ENCODE results near the gene BYSL. TPM values are rescaled to one million over a fixed set of nuclear protein-coding genes. Genes with fewer than 3 reads are reported as not detected.

Gene BYSL
- total and polyA plus RNA-seq, 2 experiments from 2014 or later, result 30.7 to 32.6 TPM

DNA sequence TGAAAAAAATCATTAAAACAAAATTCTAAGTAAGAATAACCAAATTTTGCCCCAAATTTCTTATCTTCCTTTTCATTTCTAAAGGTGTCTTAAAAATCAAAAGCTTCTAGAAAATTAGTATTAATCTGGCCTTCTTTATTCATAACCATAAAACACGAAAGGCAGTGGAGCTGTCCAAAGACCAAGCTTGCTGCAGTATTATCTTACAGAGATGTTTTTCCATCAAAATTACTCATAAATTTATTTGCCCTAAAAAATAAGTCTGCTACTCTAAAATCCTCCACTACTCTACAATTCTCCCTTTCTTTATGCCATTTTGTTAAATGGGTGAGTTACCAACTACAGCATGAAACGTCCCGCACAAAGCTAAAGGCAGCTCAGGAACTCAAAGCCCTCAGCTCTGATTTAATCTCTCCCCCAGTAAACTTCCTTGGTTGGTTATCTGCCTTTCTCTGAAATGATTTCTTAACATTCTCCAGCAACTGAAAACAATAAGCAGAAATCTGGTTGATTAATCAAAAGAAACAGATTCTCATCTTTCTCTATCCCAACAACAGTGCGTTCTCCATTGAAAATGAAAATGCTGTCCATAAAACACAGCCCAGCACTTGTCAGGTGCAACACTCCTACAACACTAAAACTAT is 28.3 kb upstream of the BYSL start:
- Histone ChIP-seq H3K9me3 (ENCODE audit: low read depth) (no peaks in the 10 kb centered on the region), H3K36me3 (no peaks in the 10 kb centered on the region), H3K4me3 (no peak overlapping the region), H3K27me3 (no peaks in the 10 kb centered on the region), H3K27ac (no peak overlapping the region), H3K4me1 (ENCODE audit: low read depth) (peaks cover 15% of the 10 kb centered on the region)
- TF ChIP-seq, protein P1, sequence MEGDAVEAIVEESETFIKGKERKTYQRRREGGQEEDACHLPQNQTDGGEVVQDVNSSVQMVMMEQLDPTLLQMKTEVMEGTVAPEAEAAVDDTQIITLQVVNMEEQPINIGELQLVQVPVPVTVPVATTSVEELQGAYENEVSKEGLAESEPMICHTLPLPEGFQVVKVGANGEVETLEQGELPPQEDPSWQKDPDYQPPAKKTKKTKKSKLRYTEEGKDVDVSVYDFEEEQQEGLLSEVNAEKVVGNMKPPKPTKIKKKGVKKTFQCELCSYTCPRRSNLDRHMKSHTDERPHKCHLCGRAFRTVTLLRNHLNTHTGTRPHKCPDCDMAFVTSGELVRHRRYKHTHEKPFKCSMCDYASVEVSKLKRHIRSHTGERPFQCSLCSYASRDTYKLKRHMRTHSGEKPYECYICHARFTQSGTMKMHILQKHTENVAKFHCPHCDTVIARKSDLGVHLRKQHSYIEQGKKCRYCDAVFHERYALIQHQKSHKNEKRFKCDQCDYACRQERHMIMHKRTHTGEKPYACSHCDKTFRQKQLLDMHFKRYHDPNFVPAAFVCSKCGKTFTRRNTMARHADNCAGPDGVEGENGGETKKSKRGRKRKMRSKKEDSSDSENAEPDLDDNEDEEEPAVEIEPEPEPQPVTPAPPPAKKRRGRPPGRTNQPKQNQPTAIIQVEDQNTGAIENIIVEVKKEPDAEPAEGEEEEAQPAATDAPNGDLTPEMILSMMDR (IDR thresholded peaks at IDR 0.05; ENCODE audit: low read depth, low read length), result no peak
- no peak for DNase-seq (ENCODE audit: low read depth in 1 of 2, low spot score in 1 of 2)

DNA sequence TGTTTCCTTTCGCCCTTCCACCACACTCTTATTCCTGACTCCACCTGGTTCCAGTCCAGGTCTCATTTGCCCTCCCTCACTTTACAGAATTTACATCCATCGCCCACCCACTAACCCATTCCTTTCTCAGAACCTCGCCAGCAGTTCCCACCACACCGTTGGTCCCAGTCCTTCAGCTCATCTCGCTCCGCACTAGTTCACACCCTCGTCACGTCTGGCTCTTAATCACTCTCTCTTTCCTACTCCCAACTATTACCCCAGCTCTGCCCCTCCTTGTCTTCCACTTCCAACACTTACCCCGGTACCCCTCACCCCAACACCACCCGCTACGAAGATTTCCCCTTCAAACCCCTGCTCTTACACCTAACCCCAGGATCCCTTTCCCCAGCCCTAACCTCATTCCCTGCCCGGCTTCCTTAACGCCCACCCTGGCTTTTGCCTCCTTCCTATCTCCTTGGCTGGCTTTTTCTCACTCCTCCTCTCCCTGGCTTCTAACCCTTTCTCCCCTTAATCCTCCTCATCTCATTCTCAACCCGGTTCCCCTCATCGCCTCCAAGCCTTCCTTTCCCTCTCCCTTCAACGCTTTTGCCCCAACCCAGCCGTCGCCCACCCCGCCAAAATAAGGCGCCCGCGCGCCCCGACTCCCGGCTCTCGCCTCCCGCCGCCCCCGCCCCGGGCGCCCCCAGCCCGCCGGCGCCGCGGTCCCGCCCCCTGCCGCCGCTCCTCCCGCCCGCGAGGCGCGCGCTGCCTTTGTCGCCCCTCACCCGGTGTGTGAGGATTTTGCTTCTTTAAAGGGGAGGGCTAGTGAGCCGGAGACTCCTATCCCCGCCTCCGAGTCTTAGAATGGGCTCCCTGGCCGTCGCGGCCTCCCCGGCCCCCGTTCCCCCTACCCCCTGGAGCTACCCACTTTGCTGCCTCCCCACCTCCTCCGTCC is 26.7 kb upstream of the BYSL start:
- peak overlapping the region; percentile 68 for H3K4me3 ChIP-seq
- no peaks in the 10 kb centered on the region for H3K27me3 ChIP-seq
- peak overlapping the region; percentile 90 for H3K27ac ChIP-seq
- no peaks in the 10 kb centered on the region for H3K36me3 ChIP-seq
- H3K9me3 ChIP-seq (ENCODE audit: low read depth), result no peaks in the 10 kb centered on the region
- TF ChIP-seq, protein P1 (IDR thresholded peaks at IDR 0.05; ENCODE audit: low read depth, low read length), result no peak
- peaks cover 15% of the 10 kb centered on the region for H3K4me1 ChIP-seq (ENCODE audit: low read depth)
- DNase-seq (ENCODE audit: low read depth in 1 of 2, low spot score in 1 of 2), result peak; percentile 19 to 25

DNA sequence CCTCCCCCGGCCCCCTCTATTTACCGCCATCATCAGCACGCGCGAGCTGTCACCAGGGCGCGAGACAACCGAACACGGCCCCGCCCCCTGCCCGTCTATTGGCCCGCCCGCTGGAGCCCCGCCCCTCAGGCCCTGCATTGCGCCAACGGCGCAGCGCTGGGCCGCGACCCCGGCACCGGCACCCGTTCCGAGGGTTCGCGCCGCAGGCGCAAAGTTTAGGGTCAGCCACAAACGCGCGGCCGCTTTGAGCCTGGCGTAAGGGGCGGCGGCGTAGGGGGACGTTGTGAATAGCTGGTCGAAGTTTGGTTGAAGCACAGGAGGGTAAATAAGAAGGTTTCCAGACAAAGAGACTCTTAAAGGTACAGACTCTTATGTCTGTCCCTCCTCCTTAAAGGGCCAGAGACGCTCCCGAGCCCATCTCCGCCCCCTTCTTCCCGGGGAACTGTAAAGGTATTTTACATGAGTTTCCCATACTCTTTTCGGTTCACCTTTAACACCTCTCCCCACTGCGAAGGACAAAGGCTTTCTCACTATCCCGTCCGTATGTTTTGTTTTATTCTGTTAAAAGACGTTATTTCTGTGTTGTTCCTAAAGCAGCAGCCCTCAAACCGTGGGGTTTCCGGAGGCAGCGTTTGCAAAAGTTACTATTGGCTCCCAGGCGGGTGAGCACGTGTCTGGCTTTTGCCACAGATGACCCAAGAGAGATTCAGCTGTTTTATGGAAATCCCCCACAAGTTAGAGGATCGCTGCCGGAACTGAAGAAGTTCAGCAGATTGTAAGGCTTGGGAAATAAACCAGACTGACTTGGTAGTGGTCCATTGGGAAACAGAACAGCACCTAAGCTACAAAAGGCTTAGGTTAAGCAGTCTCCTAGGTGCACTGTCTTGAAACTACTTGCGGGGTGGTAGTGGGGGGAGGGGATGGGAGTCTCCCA is 25.7 kb upstream of the BYSL start, which contains the start of gene USP49:
Gene USP49 (minus strand): TSS at position 76 of the 934 bp plus-strand sequence. CDS start 88,392 bp downstream, outside the sequence.
- Histone ChIP-seq H3K4me1 (ENCODE audit: low read depth) (peaks cover 15% of the 10 kb centered on the region), H3K36me3 (no peaks in the 10 kb centered on the region), H3K27me3 (no peaks in the 10 kb centered on the region), H3K9me3 (ENCODE audit: low read depth) (no peaks in the 10 kb centered on the region), H3K27ac (peak within 1 kb of the TSS; percentile 90), H3K4me3 (peak within 1 kb of the TSS; percentile 68)
- TF ChIP-seq, protein P1 (IDR thresholded peaks at IDR 0.05; ENCODE audit: low read depth, low read length), result no peak
- peak; percentile 92 to 96 for DNase-seq (ENCODE audit: low read depth in 1 of 2, low spot score in 1 of 2)

DNA sequence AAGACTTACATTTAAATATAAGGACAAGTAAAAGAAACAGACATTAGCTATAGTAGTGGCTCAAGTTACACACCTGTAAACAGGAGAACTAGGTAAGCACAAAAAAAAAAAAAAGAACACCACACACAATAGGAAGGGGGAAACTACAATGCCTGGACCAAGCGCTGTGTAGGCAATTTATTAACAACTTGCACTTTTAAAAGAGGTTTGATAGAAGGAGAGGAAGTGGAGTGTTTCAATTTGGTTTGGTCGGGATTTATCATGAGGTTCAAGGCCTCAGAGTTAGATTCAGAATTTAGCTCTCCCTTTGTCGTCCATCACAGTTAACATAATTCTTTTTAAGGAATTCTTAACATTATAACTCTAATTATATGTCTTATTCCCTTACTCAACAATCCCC is 25.0 kb upstream of the BYSL start:
- TF ChIP-seq, protein P1 (IDR thresholded peaks at IDR 0.05; ENCODE audit: low read depth, low read length), result no peak

DNA sequence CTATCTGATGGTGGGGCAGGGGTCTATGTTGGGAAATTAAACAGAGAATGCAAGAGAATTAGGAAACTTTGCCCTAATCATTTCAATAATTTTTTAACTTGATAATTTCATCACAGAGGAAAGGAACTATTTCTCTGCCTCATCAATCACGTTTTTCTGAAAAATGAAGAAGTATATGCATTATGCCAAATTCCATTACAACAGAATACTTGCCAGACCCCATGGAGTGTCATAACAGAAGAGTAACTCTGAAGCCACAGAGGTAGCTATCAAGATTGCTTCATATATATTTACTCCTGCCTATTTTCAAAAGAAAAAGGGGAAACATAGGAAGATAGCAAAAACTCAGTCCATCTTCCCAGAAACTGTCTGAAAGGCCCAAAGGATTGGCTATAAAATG is 20.4 kb upstream of the BYSL start:
- peaks cover 7% of the 10 kb centered on the region for H3K4me1 ChIP-seq (ENCODE audit: low read depth)
- no peaks in the 10 kb centered on the region for H3K27me3 ChIP-seq
- H3K4me3 ChIP-seq, result no peak overlapping the region
- no peaks in the 10 kb centered on the region for H3K9me3 ChIP-seq (ENCODE audit: low read depth)
- DNase-seq (ENCODE audit: low read depth in 1 of 2, low spot score in 1 of 2), result no peak
- TF ChIP-seq, protein P1 (IDR thresholded peaks at IDR 0.05; ENCODE audit: low read depth, low read length), result no peak
- peaks cover 5% of the 10 kb centered on the region for H3K36me3 ChIP-seq
- no peak overlapping the region for H3K27ac ChIP-seq

More for the DNA sequence above, 25.0 kb upstream of the BYSL start:
- Histone ChIP-seq H3K36me3 (no peaks in the 10 kb centered on the region), H3K4me1 (ENCODE audit: low read depth) (peaks cover 15% of the 10 kb centered on the region), H3K27me3 (no peaks in the 10 kb centered on the region), H3K9me3 (ENCODE audit: low read depth) (no peaks in the 10 kb centered on the region), H3K27ac (peak overlapping the region; percentile 90), H3K4me3 (peak overlapping the region; percentile 68)
- DNase-seq (ENCODE audit: low read depth in 1 of 2, low spot score in 1 of 2), result no peak
